Fibroblast of villous mesenchyme (primary cell): ENCODE measurements around the gene SYT13. TPM values are rescaled to one million over a fixed set of nuclear protein-coding genes. Genes with fewer than 3 reads are reported as not detected.

ENCODE experiments used
- DNase-seq: peaks from one replicate; pipeline ENCODE4 v3.0.0-alpha.2; 2010; ENCODE audit warnings: low read depth
- H3K4me3 ChIP-seq: 2 replicates; pipeline ENCODE4 v1.5.1; 2011; ENCODE audit warnings: low read depth, mild to moderate bottlenecking, low read length
- total RNA-seq: library from RNA; depleted of rRNA; stranded (reverse); fragments of >200 nt; gene quantifications from 2 replicates; pipeline ENCODE4 v1.2.3, GENCODE V29; 2012
- TF ChIP-seq, protein P1 (sequence below): IDR thresholded peaks from 2 replicates; pipeline ENCODE4 v1.5.1; 2012; ENCODE audit warnings: low read depth, mild to moderate bottlenecking, low read length; ENCODE audit not compliant: insufficient read depth

SYT13 gene
- total RNA-seq, 1 donor = not detected

DNA sequence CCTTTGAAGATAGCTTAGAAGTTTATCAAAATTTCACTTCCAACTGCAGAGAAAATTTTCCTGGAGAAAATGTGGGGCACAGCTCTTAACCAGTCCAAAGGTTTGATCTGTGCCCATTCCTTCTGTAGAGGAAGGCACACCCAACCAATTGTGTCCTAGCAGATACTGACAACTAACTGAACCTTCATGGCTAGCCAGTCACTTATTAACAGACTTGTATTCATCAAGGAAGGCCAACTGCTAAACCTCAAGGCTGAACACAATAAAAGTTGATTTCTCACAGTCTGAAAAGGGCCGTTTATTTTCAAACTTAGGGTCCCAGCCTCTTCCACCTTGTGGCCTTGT is 19.5 kb downstream of the SYT13 start:
- H3K4me3 ChIP-seq = no peak overlapping the region
- TF ChIP-seq, protein P1, sequence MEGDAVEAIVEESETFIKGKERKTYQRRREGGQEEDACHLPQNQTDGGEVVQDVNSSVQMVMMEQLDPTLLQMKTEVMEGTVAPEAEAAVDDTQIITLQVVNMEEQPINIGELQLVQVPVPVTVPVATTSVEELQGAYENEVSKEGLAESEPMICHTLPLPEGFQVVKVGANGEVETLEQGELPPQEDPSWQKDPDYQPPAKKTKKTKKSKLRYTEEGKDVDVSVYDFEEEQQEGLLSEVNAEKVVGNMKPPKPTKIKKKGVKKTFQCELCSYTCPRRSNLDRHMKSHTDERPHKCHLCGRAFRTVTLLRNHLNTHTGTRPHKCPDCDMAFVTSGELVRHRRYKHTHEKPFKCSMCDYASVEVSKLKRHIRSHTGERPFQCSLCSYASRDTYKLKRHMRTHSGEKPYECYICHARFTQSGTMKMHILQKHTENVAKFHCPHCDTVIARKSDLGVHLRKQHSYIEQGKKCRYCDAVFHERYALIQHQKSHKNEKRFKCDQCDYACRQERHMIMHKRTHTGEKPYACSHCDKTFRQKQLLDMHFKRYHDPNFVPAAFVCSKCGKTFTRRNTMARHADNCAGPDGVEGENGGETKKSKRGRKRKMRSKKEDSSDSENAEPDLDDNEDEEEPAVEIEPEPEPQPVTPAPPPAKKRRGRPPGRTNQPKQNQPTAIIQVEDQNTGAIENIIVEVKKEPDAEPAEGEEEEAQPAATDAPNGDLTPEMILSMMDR = no peak
- no peak for DNase-seq

DNA sequence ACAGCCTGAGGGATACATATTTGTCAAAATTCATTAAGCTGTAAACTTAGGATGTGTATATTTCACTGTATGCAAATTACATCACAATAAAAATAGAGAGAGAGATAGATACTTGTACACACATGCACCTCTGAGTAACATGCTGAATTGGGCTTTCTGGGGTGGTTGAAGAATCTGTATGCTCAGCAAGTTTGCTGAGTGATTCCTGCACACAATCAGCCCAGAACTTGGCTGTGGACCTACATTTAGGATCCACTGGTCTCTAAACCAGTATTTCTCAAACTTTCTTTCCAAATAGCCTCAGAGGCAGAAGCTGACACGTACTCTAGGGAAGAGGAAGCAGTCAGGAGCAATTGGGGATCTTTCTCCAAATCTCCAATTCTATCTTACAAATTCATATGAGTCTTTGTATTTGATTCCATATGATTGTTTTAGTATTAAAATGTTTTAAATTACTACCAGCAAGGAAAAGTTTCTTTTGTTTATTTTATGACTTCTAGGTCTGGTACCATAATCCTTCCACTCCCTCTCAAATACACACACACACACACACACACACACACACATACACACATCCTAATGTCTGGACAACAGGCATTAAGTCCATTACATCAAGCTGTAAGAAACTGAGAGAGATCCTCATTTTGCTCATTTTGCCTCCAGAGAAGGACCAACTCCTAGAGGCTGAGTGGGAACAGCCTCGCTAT is 20.0 kb downstream of the SYT13 start:
- DNase-seq = no peak

DNA sequence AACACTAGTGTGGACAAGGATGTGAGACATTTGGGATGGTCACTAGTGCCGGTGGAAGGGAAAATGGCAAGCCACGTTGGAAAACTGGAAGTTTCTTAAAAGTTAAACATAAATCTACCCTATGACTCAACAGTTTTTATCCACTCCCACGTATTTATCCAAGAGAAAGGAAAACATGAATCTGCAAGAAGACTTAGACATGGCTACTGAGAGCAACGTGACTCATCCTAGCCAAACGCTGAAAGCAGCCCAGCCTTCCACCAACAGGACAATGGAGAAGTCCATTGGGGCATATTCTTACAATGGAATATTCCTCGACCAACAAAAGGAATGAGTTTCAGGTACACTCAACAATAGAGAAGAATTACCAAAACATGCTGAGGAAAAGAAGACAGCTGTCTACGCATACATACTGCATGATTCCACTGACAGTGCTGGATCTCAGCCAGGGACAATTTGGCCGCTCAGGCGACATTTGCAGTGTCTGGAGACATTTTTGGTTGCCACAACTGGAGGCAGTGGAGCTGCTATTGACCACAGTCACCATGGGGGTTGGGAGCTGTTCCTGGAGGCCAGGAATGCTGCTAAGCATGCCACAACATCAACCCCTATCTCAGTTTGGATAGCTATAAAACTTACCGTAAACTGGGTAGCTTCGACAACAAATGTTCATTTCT is 21.2 kb downstream of the SYT13 start:
- H3K4me3 ChIP-seq = no peak overlapping the region
- peak; percentile 56 for DNase-seq
- TF ChIP-seq, protein P1 = no peak

More for the DNA sequence above, 20.0 kb downstream of the SYT13 start:
- no peak overlapping the region for H3K4me3 ChIP-seq
- TF ChIP-seq, protein P1 = no peak

DNA sequence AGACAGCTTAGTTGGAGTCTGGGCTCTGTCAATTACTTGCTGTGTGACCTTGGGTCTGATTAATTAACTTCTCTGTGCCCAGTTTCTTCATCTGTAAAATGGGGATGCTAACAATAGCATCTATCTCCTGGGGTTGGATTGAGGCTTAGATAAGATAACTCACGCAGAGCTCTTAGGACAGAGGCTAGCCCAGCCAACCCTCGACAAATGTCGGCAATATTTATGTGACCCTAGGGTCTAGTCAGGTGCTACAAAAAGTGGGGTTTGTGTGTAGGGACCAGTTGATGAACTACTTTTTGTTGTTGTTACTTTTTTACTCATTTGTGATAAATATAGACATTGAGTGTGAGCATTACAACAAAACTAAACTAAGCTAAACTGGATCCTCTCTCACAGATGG is 22.4 kb downstream of the SYT13 start:
- no peak for DNase-seq
- TF ChIP-seq, protein P1 = no peak
- no peak overlapping the region for H3K4me3 ChIP-seq

DNA sequence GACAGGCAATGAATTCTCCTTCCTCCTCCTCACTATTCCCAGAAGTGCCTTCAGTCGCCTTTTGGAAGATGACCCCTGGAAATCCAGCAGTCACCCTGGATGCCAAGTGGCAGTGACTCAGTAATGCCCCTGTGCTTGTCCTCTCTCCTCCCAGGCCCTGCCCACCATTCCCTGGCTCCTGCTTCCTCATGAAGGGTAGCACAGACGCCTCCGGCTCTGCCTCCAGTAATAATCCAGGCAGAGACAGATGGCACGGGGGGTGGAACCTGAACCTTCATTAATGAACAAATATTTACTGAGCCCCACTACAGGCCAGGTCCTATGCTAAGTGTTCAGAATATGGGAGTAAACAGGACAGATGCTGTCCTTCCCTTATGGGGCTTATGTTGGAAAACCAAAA is 23.2 kb downstream of the SYT13 start:
- TF ChIP-seq, protein P1 = no peak
- no peak overlapping the region for H3K4me3 ChIP-seq
- no peak for DNase-seq

GRCh38 chr11:45260071-45260470 is 26.1 kb downstream of the SYT13 start:
- DNase-seq = no peak
- TF ChIP-seq, protein P1 = no peak

GRCh38 chr11:45259592-45259991 is 26.5 kb downstream of the SYT13 start:
- TF ChIP-seq, protein P1 = no peak
- no peak for DNase-seq
- H3K4me3 ChIP-seq = no peak overlapping the region

More at GRCh38 chr11:45260071-45260470, 26.1 kb downstream of the SYT13 start:
- no peak overlapping the region for H3K4me3 ChIP-seq
